Liver (tissue), 3 donors: ENCODE measurements around the gene MAOB.

Source experiments
- RAD21 ChIP-seq, 2 donors: IDR thresholded peaks; 2 replicates each; pipeline ENCODE4 v1.6.1; 2016; ENCODE audit warnings: antibody characterized with exemption in 2 of 2, mild to moderate bottlenecking in 2 of 2
- SP1 ChIP-seq: IDR thresholded peaks from 2 replicates; pipeline ENCODE4 v1.6.1; 2018; ENCODE audit warnings: antibody characterized with exemption, mild to moderate bottlenecking
- TF ChIP-seq, protein P1 (sequence below): fragments of 150-350 bp; IDR thresholded peaks from 2 replicates; pipeline ENCODE4 v1.5.1; 2017; ENCODE audit warnings: improper control_type of control experiment, low read depth, low read length; ENCODE audit not compliant: missing input control
- TF ChIP-seq, protein P2 (sequence below): IDR thresholded peaks from 2 replicates; pipeline ENCODE4 v1.6.1; 2016; ENCODE audit warnings: antibody characterized with exemption, mild to moderate bottlenecking
- TF ChIP-seq, protein P3 (sequence below): IDR thresholded peaks from 2 replicates; pipeline ENCODE4 v1.6.1; 2016; ENCODE audit warnings: antibody characterized with exemption
- donor health status: healthy.
- donor health status: healthy.

DNA sequence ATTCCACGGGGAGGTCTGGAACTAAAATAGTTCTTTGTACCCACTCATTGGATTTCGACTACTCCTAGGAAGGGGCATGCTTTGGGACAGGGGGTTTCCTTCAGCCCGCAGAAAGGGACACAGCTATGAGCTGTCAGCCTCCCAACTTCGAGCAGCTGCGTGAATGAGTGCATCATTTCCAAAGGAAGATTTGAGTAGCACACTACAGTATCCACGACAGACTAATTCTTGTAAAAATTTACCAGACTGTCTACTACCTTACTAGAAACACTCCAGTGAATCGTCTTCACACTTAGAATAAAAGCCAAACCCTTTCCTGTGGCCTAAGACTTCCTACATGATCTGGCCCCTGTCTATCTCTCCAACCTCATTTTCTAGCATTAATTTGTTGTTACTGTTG is 124.2 kb downstream of the MAOB start:
- TF ChIP-seq, protein P1, sequence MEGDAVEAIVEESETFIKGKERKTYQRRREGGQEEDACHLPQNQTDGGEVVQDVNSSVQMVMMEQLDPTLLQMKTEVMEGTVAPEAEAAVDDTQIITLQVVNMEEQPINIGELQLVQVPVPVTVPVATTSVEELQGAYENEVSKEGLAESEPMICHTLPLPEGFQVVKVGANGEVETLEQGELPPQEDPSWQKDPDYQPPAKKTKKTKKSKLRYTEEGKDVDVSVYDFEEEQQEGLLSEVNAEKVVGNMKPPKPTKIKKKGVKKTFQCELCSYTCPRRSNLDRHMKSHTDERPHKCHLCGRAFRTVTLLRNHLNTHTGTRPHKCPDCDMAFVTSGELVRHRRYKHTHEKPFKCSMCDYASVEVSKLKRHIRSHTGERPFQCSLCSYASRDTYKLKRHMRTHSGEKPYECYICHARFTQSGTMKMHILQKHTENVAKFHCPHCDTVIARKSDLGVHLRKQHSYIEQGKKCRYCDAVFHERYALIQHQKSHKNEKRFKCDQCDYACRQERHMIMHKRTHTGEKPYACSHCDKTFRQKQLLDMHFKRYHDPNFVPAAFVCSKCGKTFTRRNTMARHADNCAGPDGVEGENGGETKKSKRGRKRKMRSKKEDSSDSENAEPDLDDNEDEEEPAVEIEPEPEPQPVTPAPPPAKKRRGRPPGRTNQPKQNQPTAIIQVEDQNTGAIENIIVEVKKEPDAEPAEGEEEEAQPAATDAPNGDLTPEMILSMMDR = no peak
- TF ChIP-seq RAD21 (IDR thresholded peaks at IDR 0.05) = no peak
- no peak for TF ChIP-seq SP1
- TF ChIP-seq, protein P2, sequence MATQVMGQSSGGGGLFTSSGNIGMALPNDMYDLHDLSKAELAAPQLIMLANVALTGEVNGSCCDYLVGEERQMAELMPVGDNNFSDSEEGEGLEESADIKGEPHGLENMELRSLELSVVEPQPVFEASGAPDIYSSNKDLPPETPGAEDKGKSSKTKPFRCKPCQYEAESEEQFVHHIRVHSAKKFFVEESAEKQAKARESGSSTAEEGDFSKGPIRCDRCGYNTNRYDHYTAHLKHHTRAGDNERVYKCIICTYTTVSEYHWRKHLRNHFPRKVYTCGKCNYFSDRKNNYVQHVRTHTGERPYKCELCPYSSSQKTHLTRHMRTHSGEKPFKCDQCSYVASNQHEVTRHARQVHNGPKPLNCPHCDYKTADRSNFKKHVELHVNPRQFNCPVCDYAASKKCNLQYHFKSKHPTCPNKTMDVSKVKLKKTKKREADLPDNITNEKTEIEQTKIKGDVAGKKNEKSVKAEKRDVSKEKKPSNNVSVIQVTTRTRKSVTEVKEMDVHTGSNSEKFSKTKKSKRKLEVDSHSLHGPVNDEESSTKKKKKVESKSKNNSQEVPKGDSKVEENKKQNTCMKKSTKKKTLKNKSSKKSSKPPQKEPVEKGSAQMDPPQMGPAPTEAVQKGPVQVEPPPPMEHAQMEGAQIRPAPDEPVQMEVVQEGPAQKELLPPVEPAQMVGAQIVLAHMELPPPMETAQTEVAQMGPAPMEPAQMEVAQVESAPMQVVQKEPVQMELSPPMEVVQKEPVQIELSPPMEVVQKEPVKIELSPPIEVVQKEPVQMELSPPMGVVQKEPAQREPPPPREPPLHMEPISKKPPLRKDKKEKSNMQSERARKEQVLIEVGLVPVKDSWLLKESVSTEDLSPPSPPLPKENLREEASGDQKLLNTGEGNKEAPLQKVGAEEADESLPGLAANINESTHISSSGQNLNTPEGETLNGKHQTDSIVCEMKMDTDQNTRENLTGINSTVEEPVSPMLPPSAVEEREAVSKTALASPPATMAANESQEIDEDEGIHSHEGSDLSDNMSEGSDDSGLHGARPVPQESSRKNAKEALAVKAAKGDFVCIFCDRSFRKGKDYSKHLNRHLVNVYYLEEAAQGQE = no peak
- TF ChIP-seq, protein P3, sequence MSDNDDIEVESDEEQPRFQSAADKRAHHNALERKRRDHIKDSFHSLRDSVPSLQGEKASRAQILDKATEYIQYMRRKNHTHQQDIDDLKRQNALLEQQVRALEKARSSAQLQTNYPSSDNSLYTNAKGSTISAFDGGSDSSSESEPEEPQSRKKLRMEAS = no peak
